AG04450 (cell line): Measurements from ENCODE around the gene B4GALT2. TPM values are rescaled to one million over a fixed set of nuclear protein-coding genes. Genes with fewer than 3 reads are reported as not detected.

Source experiments
- CTCF ChIA-PET: fragments of 300-600, 350-600 bp; formaldehyde crosslinking; extraction: SDS; loops from one replicate; lab custom pipeline; 2022; ENCODE audit warnings: antibody characterized with exemption, inconsistent platforms; lab: Charles Lee
- POLR2A ChIA-PET: fragments of 350-600 bp; formaldehyde crosslinking; extraction: SDS; loops from one replicate; lab custom pipeline; 2021; ENCODE audit warnings: antibody characterized with exemption, inconsistent platforms; lab: Yijun Ruan, JAX
- DNase-seq: peaks from one replicate; pipeline ENCODE4 v3.0.0-alpha.2; 2011; ENCODE audit warnings: low read depth, low spot score
- H3K27ac ChIP-seq: one replicate; pipeline ENCODE4 v1.5.1; 2012; ENCODE audit warnings: low read depth, low read length, control low read depth
- H3K27me3 ChIP-seq: one replicate; pipeline ENCODE4 v1.6.0; 2012; ENCODE audit warnings: low read length; ENCODE audit not compliant: control insufficient read depth, insufficient read depth
- H3K4me3 ChIP-seq: 2 replicates; pipeline ENCODE4 v1.5.1; 2011; ENCODE audit warnings: mild to moderate bottlenecking, low read depth, low read length, control low read depth
- H3K9me3 ChIP-seq: 2 replicates; pipeline ENCODE4 v1.5.1; 2012; ENCODE audit warnings: low read length; ENCODE audit not compliant: control insufficient read depth, insufficient read depth
- polyA plus RNA-seq: library from polyadenylated mRNA; depleted of rRNA; stranded (reverse); fragments of >200 nt; gene quantifications from 2 replicates; pipeline ENCODE4 v1.2.3, GENCODE V29; 2011
- TF ChIP-seq, protein P1 (sequence below): IDR thresholded peaks from 2 replicates; pipeline ENCODE4 v1.5.1; 2011; ENCODE audit warnings: low read depth, low read length, control low read depth, inconsistent platforms

Gene B4GALT2
- polyA plus RNA-seq, 1 experiment, result 39.0 TPM

DNA sequence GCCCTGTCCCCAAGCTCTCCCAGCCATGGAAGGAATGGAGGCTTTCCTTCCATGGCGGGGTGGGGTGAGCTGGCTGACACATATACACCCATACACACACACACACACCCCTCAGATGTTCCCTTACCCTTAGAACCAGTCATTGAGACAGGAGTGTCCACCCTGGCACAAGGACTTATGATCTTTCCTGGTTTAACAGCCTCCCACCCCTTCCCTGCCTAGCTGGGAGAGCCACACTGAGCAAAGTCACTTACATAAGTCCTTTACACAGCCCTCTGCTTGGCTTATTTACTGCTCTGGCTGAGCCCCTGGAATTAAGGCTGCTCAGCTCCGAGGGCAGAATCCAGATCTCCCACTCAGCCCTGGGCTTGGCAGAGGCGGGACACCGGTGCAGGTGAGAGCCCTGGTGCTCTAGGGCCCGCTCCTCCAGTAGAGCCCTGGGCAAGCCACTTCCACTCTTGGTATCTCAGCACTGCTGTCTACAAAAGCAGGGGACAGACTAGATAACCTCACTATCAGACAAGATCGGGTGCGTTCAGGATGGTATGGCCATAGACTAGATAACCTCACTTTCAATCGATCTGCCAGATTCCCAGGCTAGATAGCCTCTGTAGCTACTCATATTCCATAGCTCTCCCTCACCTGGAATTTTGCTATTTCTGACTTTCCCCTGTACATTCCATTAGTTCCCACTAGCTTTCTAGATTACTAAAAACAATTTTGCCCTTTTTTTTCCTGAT, 35.5 kb downstream of the B4GALT2 start:
- Histone ChIP-seq H3K27me3 (no peaks in the 10 kb centered on the region), H3K4me3 (no peak overlapping the region), H3K9me3 (no peaks in the 10 kb centered on the region; the same call in 1 of the 2 replicates), H3K27ac (no peak overlapping the region)
- no peak for DNase-seq
- CTCF ChIA-PET, result interaction anchor here (0.7 to 10.7 kb wide), 5 partner anchors 9 to 203 kb away, joined by 3 to 78 read pairs (median 6); no protein-coding TSS in a partner anchor
- POLR2A ChIA-PET, result no interaction called here
- TF ChIP-seq, protein P1, sequence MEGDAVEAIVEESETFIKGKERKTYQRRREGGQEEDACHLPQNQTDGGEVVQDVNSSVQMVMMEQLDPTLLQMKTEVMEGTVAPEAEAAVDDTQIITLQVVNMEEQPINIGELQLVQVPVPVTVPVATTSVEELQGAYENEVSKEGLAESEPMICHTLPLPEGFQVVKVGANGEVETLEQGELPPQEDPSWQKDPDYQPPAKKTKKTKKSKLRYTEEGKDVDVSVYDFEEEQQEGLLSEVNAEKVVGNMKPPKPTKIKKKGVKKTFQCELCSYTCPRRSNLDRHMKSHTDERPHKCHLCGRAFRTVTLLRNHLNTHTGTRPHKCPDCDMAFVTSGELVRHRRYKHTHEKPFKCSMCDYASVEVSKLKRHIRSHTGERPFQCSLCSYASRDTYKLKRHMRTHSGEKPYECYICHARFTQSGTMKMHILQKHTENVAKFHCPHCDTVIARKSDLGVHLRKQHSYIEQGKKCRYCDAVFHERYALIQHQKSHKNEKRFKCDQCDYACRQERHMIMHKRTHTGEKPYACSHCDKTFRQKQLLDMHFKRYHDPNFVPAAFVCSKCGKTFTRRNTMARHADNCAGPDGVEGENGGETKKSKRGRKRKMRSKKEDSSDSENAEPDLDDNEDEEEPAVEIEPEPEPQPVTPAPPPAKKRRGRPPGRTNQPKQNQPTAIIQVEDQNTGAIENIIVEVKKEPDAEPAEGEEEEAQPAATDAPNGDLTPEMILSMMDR, result no peak

DNA sequence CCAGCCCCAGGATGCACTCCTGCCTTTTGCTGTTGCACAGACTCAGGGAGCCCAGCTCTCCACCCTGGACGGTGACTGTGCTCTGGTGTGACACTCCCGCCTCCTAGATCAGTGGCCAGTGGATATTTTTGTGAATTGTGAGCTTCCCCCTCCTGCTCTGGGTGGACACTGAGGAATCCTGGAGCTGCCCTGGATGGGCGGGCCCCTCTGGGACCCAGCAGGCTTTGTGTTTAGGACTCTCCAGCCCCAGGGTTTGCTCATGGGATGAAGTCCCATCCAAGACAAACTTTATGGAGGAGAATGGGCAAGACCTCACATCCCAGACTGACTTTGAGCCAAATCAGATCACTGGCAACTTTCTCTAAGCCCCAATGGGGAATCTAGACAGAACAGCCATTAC, 36.2 kb downstream of the B4GALT2 start:
- no peak overlapping the region for H3K27ac ChIP-seq
- H3K4me3 ChIP-seq, result no peak overlapping the region
- ChIA-PET POLR2A (no interaction called here), CTCF (interaction anchor here (0.7 to 10.7 kb wide), 4 partner anchors 9 to 202 kb away, joined by 3 to 78 read pairs (median 6); no protein-coding TSS in a partner anchor)
- DNase-seq, result no peak
- no peaks in the 10 kb centered on the region; the same call in 1 of the 2 replicates for H3K9me3 ChIP-seq
- TF ChIP-seq, protein P1, result no peak
- H3K27me3 ChIP-seq, result no peaks in the 10 kb centered on the region

DNA sequence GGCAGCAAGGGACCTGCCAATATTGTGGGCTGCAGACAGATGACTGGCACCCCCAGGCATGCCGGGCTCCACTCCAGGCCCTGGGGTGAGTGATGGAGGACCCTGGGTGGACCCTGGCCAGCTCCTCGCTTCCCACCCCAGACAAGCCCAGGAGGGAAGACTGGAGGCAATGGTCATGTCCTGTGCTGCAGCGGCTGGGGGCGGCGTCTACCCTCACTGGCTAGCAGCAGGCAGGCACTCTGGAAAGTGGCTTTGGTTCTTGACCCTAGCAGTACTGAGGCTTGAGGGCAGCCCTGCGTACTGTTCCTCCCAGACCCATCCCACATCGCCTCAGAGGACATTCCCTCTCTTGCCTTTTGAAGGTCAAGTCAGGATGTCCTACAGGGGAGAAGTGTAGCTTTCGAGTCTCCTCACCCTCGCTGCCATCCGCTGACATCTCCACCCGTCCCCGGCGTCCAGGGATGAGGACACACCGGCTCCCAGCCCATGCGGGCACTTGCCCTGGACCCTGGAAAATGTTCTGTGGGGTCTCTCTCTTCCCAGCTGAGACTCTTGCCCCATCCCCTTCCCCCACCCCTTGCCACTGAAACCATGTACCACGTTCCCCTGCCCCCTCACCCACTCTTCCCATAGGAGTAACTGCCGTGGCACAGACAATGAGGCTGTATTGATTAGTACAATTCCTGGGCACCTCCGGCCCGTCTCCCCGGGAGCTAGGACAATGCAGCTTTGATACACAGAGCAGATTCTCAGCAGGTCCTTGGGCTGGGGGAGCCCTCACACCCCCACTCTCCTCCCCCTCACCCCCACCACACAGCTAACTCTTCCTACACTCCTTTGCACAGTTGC, 37.3 kb downstream of the B4GALT2 start:
- Histone ChIP-seq H3K4me3 (no peak overlapping the region), H3K9me3 (no peaks in the 10 kb centered on the region; the same call in 1 of the 2 replicates), H3K27me3 (no peaks in the 10 kb centered on the region), H3K27ac (no peak overlapping the region)
- ChIA-PET POLR2A (no interaction called here), CTCF (interaction anchor here (2.0 to 10.7 kb wide), 2 partner anchors 11 to 32 kb away, joined by 6 to 78 read pairs; no protein-coding TSS in a partner anchor)
- no peak for DNase-seq
- TF ChIP-seq, protein P1, result no peak

DNA sequence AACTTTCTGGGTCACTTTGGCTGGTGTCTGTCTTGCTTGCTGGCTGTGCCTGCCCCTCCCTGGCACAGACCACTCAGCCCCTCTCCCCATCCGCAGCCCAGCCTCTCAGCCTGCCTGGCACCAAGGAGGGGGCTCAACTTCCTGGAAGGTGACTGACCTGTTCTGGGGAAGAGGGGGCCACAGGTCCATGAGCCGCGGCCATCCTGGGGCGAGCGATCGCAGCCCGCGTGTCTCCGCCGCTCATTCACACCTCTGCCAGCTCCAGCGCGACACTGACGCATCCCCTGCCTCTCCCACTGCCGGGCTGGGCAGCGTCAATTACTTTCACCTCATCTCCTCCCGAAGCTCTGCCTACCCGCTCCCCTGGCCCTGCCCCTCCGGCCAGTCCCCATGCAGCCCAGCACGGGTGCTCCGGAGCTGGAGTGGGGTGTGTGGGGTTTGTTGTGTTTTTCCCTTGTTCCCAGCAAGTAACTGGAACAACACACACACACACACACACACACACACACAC, 37.9 kb downstream of the B4GALT2 start:
- Histone ChIP-seq H3K27ac (no peak overlapping the region), H3K4me3 (no peak overlapping the region), H3K27me3 (no peaks in the 10 kb centered on the region), H3K9me3 (no peaks in the 10 kb centered on the region; the same call in 1 of the 2 replicates)
- ChIA-PET CTCF (interaction anchor here (10.7 kb wide), 1 partner anchor 11 kb away, joined by 78 read pairs; no protein-coding TSS in a partner anchor), POLR2A (no interaction called here)
- DNase-seq, result no peak
- TF ChIP-seq, protein P1, result no peak
